GM19023 (cell line): ENCODE data around the gene TEX53.
A peak's percentile ranks its signal among the peaks of the same experiment; 100 is the strongest.

ENCODE experiments used
- ATAC-seq: cut with Tn5 transposase; IDR thresholded peaks from one replicate; pipeline ENCODE4 v1.9.1; 2021; ENCODE audit warnings: mild to moderate bottlenecking, moderate library complexity; ENCODE audit not compliant: unreplicated experiment

TEX53 gene

DNA sequence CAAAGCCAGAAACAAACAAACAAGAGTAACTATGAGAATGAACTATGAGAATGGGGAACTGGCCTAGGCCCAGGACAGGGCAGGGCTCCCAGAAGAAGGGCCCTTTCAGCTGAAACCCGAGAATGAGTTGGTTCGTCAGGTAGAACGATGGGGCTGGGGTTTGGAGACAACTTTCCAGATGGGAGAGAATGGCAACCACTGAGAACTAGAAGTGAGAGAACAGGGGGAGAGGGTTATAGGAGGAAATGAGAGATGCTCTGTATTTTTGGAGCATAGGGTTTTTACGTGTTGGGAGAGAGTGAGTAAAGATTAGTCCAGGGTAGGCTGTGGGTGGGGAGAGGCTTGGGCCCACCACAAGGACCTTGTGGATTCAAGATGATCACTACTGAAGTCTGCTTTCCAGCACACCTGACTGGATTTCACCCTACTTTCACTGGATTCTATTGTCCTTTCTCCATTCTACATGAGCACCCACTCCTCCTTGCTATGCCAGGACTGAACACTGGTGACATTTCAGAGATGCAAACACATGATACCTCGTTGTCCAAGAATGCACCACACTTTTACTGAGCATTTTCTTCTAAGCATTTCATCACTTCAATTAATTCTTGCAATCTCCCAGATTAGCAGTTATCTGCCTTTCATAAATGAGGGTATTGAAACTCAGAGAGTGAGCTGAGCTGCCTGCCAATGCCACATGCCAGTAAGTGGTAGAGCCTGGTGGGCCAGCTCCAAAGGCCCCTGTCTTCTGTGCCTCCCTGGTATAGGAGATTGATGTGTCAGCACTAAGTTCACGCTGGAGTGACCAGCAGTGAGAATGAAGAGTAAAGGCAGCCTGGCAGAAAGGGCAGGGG is 49.7 kb downstream of the TEX53 start:
- ATAC-seq, result peak; percentile 42

DNA sequence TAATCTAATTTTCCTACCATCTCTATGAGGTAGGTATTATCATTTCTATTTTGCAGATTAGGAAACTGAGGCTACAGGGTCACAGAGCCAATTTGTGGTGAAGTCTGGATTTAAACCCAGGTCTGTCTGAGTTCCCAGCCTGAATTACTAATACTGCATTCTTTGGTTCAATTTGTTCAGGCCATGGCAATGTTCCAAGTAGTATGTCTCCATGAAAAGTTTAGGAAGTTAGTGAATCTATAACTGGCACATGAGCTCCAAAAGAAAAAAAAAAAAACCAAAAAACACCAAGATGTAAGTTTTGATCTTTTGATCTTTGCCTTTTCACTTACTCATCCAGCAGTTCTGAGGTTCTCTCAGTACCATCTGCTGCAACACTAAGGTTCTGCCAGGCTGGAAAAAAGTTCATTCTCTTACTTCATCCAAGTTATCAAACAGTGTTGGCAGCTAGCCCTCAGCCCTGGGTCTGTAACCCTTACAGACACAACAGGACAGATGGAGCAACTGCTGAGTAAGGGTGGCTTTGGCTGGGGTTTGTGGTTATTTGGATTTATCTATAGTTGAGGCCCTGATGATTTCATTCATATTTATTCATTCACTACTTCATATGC is 50.9 kb downstream of the TEX53 start:
- ATAC-seq, result no peak
